Subcutaneous adipose tissue (tissue), 4 donors: ENCODE data around the gene KIAA1958. TPM values are rescaled to one million over a fixed set of nuclear protein-coding genes. Genes with fewer than 3 reads are reported as not detected.

Experiments used
- CTCF ChIP-seq: fragments of 450-650 bp; IDR thresholded peaks from one replicate; pipeline ENCODE4 v1.5.1; 2016; ENCODE audit warnings: low read depth, mild to moderate bottlenecking, control low read depth, antibody characterized with exemption, moderate library complexity
- total RNA-seq, 4 donors: library from RNA; depleted of rRNA; stranded (reverse); fragments of >200 nt; gene quantifications; one replicate each; pipeline ENCODE4 v1.1.0, GENCODE V29; 2016

Gene KIAA1958
- total RNA-seq, 4 donors from 2014 or later, result 2.0 to 6.2 (median 3.5) TPM

GRCh38 chr9:112608851-112609250 lies 122.2 kb downstream of the KIAA1958 start:
- TF ChIP-seq CTCF, result no peak

GRCh38 chr9:112615584-112616266 lies 129.1 kb downstream of the KIAA1958 start:
- TF ChIP-seq CTCF, result no peak

- TF ChIP-seq CTCF, result no peak
Measured at GRCh38 chr9:112617371-112617770, 130.7 kb downstream of the KIAA1958 start.

DNA sequence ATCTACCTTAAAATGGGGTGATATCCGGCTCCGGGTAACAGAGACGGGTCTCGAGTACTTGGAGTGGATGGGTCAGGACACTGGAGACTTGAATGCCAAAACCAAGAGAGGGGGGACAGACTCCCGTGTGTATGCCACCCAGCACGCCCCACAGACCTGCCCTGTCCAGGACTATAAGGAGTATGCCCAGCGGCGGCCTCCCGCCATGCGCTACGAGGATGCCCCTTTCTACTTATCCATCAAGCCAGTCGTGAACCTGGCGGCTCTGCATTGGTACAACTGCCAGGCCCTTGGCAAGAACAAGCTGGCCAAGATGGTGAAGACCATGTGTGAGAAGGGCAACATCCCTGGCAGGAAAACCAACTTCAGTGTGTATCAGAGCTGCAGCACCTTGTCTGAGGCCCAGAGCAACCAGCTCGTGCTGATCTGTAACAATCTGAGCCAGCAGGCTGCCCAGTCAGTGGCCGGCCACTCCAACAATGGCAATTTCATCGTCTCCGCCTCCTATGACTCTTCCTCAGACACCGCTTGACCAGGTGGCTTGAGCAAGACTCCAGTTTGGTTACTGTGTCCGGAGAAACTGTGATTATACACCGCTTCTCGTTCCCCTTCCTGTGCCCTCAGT lies 131.9 kb downstream of the KIAA1958 start:
- no peak for TF ChIP-seq CTCF

GRCh38 chr9:112620388-112620787 lies 133.8 kb downstream of the KIAA1958 start:
- TF ChIP-seq CTCF, result no peak

GRCh38 chr9:112621018-112621655 lies 134.5 kb downstream of the KIAA1958 start:
- no peak for TF ChIP-seq CTCF

DNA sequence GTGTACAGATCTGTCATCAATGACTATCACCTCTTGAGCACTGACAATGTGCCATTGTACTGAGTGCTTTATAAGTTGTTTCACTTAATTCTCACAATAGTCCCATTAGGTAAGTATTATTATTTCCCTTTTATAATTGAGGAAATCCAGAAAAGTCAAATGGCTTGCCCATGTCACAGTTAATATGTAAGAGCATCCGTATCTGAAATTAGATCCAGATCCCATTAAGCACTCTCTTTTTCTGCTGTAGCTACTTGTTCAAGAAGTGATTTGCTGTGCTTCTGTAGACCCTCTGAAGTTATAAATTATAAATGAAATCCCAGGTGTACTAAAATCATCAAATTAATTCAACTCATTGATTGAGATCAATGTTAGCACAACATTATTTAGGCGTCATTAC lies 136.6 kb downstream of the KIAA1958 start:
- no peak for TF ChIP-seq CTCF
